Natural killer cell (primary cell): ENCODE measurements around the gene SLC44A4. TPM values are rescaled to one million over a fixed set of nuclear protein-coding genes. Genes with fewer than 3 reads are reported as not detected.

Experiments used
- ATAC-seq, 3 donors: fragments of 150-1000 bp in 2 of 3; fragments of 200-7000 bp in 1 of 3; cut with Tn5 transposase; 1 replicate in 1 of 3; 2 replicates in 2 of 3; pipeline ENCODE4 v1.10.0; 2021; ENCODE audit warnings: mild to moderate bottlenecking in 2 of 3, moderate library complexity in 2 of 3
- DNase-seq, 2 donors: peaks; one replicate each; pipeline versions ENCODE4 v3.0.0 to v3.0.0-alpha.2; 2013 to 2021; ENCODE audit warnings: mixed read lengths in 1 of 2
- H3K27ac ChIP-seq: one replicate; pipeline ENCODE4 v1.5.1; 2013; ENCODE audit warnings: mild to moderate bottlenecking, low read length
- H3K27me3 ChIP-seq: one replicate; pipeline ENCODE4 v1.6.1; 2013; ENCODE audit warnings: low read length; ENCODE audit not compliant: control insufficient read depth, insufficient read depth
- H3K36me3 ChIP-seq: one replicate; pipeline ENCODE4 v1.6.1; 2013; ENCODE audit warnings: low read length; ENCODE audit not compliant: control insufficient read depth, insufficient read depth
- H3K4me1 ChIP-seq: one replicate; pipeline ENCODE4 v1.6.1; 2013; ENCODE audit warnings: low read length; ENCODE audit not compliant: control insufficient read depth, insufficient read depth
- H3K4me3 ChIP-seq: one replicate; pipeline ENCODE4 v1.5.1; 2013; ENCODE audit warnings: low read length
- H3K9me3 ChIP-seq: one replicate; pipeline ENCODE4 v1.6.1; 2013; ENCODE audit warnings: low read length; ENCODE audit not compliant: control insufficient read depth, insufficient read depth
- H3K27ac Mint-ChIP-seq, 2 donors: one replicate each; pipeline ENCODE4 v1.8.0; 2022; ENCODE audit warnings: mild to moderate bottlenecking in 2 of 2, mixed read lengths in 2 of 2, moderate library complexity in 1 of 2
- H3K27me3 Mint-ChIP-seq, 2 donors: one replicate each; pipeline ENCODE4 v1.8.0; 2022; ENCODE audit warnings: low read depth in 2 of 2, mixed read lengths in 2 of 2
- H3K36me3 Mint-ChIP-seq: one replicate; pipeline ENCODE4 v1.8.0; 2022; ENCODE audit warnings: mixed read lengths
- H3K4me1 Mint-ChIP-seq, 2 donors: one replicate each; pipeline ENCODE4 v1.8.0; 2022; ENCODE audit warnings: mixed read lengths in 2 of 2
- H3K4me3 Mint-ChIP-seq: one replicate; pipeline ENCODE4 v1.8.0; 2022; ENCODE audit warnings: mild to moderate bottlenecking, moderate library complexity, mixed read lengths
- H3K9me3 Mint-ChIP-seq, 2 donors: one replicate each; pipeline ENCODE4 v1.8.0; 2022; ENCODE audit warnings: mixed read lengths in 2 of 2
- CTCF ChIP-seq: fragments of 200-600 bp; IDR thresholded peaks from one replicate; pipeline ENCODE4 v1.8.0; 2022; ENCODE audit warnings: antibody characterized with exemption
- WGBS: methylation state at CpG from one replicate; pipeline ENCODE4 v1.1.7; 2013; ENCODE audit warnings: missing lambda C conversion rate; ENCODE audit not compliant: insufficient coverage; 5-methylcytosine and 5-hydroxymethylcytosine counted together
- intact Hi-C: fragments of 100-400 bp; cut with micrococcal nuclease; formaldehyde crosslinking; loops from one replicate; pipeline ENCODE4 v1.14.2; 2022
- total RNA-seq, 4 donors: library from RNA; stranded (reverse); fragments of 120-200 nt in 1 of 4; gene quantifications; one replicate each; pipeline versions ENCODE4 v1.2.3 to v1.2.4, GENCODE V29; 2013 to 2022

SLC44A4 gene
- under 1 TPM in 1 of 3 donors, not detected in 2; 0.48 TPM for total RNA-seq
- total RNA-seq (2013) = not detected

GRCh38 chr6:31878726-31879125 is at the start of gene SLC44A4:
SLC44A4 (minus strand) TSS chr6:31878997; CDS start chr6:31878980, 17 bp downstream.
- intact Hi-C loops = no loop called here
- H3K4me1 ChIP-seq = no peaks in the 10 kb centered on the region
- Mint-ChIP-seq H3K4me3 (no peak within 1 kb of the TSS), H3K4me1 (peaks cover 0 to 10% of the 10 kb centered on the region in 2 donors), H3K27me3 (no peaks in the 10 kb centered on the region), H3K9me3 (no peaks in the 10 kb centered on the region), H3K36me3 (peaks cover 10% of the 10 kb centered on the region), H3K27ac (peak within 1 kb of the TSS in 1 of 2 donors; percentile 18)
- TF ChIP-seq CTCF = no peak
- H3K36me3 ChIP-seq = peaks cover 40% of the 10 kb centered on the region
- ATAC-seq (no peak), DNase-seq (no peak)
- H3K27me3 ChIP-seq = no peaks in the 10 kb centered on the region
- WGBS = 78% methylated on average over 18 of the region's 18 CpGs
- H3K4me3 ChIP-seq = no peak within 1 kb of the TSS
- H3K27ac ChIP-seq = no peak within 1 kb of the TSS
- no peaks in the 10 kb centered on the region for H3K9me3 ChIP-seq

GRCh38 chr6:31928672-31928939 is 49.8 kb upstream of the SLC44A4 start:
- Mint-ChIP-seq H3K27me3 (peaks cover 4 to 9% of the 10 kb centered on the region in 2 donors), H3K4me1 (no peaks in the 10 kb centered on the region), H3K4me3 (no peak overlapping the region), H3K9me3 (no peaks in the 10 kb centered on the region), H3K36me3 (no peaks in the 10 kb centered on the region), H3K27ac (no peak overlapping the region)
- H3K36me3 ChIP-seq = no peaks in the 10 kb centered on the region
- intact Hi-C loops = no loop called here
- no peak for DNase-seq
- no peak overlapping the region for H3K27ac ChIP-seq
- no peak for ATAC-seq
- TF ChIP-seq CTCF = no peak
- no peaks in the 10 kb centered on the region for H3K9me3 ChIP-seq
- WGBS = 87% methylated on average over 9 of the region's 9 CpGs
- no peak overlapping the region for H3K4me3 ChIP-seq
- H3K27me3 ChIP-seq = no peaks in the 10 kb centered on the region
- H3K4me1 ChIP-seq = no peaks in the 10 kb centered on the region

- 88% methylated on average over 11 of the region's 11 CpGs for WGBS
- Histone ChIP-seq H3K4me3 (no peak overlapping the region), H3K9me3 (no peaks in the 10 kb centered on the region), H3K4me1 (no peaks in the 10 kb centered on the region), H3K36me3 (no peaks in the 10 kb centered on the region), H3K27ac (no peak overlapping the region), H3K27me3 (no peaks in the 10 kb centered on the region)
- Mint-ChIP-seq H3K36me3 (no peaks in the 10 kb centered on the region), H3K4me1 (no peaks in the 10 kb centered on the region), H3K9me3 (no peaks in the 10 kb centered on the region), H3K27me3 (peaks cover 4 to 9% of the 10 kb centered on the region in 2 donors), H3K27ac (no peak overlapping the region), H3K4me3 (no peak overlapping the region)
- no peak for TF ChIP-seq CTCF
- intact Hi-C loops = no loop called here
- no peak for ATAC-seq
- DNase-seq = no peak
Observed at GRCh38 chr6:31927863-31928671, 49.3 kb upstream of the SLC44A4 start.
